Subcutaneous adipose tissue (tissue), 4 donors: Measurements from ENCODE around the gene AMH. TPM values are rescaled to one million over a fixed set of nuclear protein-coding genes. Genes with fewer than 3 reads are reported as not detected.

Experiments
- total RNA-seq, 4 donors: library from RNA; depleted of rRNA; stranded (reverse); fragments of >200 nt; gene quantifications; one replicate each; pipeline ENCODE4 v1.1.0, GENCODE V29; 2016
- TF ChIP-seq, protein P1 (sequence below): fragments of 450-650 bp; IDR thresholded peaks from one replicate; pipeline ENCODE4 v1.5.1; 2016; ENCODE audit warnings: low read depth, mild to moderate bottlenecking, control low read depth, antibody characterized with exemption, moderate library complexity

The AMH gene
- total RNA-seq, 4 donors from 2014 or later = 0.34 TPM; not detected in 3

DNA sequence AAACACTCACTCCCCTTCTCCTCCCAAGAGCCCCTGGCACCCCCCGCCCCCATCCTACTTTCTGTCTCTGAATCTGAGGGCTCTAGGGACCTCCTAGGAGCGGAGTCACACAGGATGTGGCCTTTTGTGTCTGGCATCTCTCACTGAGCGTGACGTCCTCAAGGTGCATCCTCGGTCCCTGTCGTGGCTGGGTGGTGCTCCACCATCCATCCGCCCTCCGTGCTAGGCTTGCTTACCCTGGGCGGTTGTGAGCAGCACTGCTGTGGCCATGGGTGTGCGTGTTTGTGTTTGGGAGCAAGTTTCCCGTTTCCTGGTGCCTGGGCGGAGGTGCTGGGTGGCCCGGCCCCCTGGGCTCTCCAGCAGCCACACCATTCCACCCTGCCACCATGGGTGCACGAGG lies 25.2 kb upstream of the AMH start:
- TF ChIP-seq, protein P1, sequence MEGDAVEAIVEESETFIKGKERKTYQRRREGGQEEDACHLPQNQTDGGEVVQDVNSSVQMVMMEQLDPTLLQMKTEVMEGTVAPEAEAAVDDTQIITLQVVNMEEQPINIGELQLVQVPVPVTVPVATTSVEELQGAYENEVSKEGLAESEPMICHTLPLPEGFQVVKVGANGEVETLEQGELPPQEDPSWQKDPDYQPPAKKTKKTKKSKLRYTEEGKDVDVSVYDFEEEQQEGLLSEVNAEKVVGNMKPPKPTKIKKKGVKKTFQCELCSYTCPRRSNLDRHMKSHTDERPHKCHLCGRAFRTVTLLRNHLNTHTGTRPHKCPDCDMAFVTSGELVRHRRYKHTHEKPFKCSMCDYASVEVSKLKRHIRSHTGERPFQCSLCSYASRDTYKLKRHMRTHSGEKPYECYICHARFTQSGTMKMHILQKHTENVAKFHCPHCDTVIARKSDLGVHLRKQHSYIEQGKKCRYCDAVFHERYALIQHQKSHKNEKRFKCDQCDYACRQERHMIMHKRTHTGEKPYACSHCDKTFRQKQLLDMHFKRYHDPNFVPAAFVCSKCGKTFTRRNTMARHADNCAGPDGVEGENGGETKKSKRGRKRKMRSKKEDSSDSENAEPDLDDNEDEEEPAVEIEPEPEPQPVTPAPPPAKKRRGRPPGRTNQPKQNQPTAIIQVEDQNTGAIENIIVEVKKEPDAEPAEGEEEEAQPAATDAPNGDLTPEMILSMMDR = no peak

DNA sequence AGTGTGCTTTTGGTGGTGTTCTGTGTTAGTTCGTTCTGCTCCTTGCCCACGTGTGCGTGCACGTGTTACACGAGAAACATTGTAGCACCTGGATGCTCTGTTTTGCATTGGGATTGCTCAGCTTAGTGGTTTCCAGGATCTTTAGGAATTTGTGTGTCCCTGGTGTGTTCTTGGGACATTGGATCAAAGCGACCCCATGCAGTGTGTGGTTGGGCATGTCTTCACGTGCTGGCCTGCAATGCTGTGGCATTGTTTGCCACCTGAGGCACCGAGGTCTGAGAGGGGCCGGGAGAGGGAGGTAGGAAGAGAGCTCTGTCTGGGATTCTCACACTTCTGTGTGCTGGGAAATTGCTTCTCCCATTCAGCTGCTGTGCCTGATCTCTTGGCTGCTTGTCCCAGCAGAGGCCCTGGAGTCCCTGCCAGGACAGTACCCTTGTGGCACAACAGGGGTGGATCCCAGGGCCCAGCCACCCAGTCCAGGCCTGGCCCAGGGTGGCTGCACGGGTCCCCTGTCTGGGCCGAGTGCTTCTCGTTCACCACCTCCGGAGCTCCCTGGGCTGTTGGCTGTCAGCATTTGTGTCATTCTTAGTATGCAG lies 24.3 kb upstream of the AMH start:
- TF ChIP-seq, protein P1 = no peak

DNA sequence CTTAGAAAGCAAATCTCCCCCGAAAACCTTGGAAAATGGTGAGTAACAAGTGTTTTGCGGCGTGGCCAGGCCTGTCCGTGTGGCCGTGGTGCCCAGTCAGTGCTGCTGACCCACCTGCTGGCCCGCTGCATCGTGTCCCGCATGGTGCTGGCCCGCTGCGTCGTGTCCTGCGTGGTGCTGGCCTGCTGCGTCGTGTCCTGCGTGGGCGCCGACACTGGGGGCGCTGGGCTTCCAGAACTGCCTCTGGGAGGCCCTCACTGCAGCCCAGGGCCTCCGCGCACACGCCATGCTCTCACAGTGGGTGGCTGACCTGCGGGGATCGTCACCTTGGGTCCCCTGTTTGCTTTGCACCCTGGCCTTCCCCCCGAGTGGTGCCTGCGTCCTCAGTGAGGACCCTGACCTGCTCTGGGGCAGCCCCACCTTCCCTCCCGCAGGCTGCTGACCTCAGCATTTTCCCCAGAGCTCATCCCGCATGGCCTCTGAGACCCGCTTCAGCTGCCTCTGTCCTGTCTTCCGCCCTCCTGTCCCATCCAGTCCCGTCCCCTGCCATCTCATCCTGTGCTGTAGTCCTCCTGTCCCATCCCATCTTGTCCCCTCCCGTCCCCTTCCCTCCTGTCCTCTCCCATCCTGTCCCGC lies 23.6 kb upstream of the AMH start:
- TF ChIP-seq, protein P1 = no peak

DNA sequence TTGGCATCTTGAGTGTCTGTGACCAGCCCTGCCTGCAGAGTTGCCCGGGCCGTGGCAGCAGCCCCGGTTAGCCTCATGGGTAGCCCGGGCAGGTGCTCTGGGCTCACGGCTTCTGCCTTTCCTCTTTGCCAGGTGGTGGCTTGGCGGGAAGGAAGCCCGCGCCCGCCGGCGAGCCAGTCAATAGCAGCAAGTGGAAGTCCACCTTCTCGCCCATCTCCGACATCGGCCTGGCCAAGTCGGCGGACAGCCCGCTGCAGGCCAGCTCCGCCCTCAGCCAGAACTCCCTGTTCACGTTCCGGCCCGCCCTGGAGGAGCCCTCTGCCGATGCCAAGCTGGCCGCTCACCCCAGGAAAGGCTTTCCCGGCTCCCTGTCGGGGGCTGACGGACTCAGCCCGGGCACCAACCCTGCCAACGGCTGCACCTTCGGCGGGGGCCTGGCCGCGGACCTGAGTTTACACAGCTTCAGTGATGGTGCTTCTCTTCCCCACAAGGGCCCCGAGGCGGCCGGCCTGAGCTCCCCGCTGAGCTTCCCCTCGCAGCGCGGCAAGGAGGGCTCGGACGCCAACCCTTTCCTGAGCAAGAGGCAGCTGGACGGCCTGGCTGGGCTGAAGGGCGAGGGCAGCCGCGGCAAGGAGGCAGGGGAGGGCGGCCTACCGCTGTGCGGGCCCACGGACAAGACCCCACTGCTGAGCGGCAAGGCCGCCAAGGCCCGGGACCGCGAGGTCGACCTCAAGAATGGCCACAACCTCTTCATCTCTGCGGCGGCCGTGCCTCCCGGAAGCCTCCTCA lies 22.9 kb upstream of the AMH start:
- TF ChIP-seq, protein P1 = no peak

GRCh38 chr19:2226840-2227360 lies 22.2 kb upstream of the AMH start:
- TF ChIP-seq, protein P1 = no peak

GRCh38 chr19:2227415-2228156 lies 21.5 kb upstream of the AMH start:
- TF ChIP-seq, protein P1 = no peak
